Activated naive CD8-positive, alpha-beta T cell treated with anti-CD3 and anti-CD28 coated beads, Interleukin-2, amount 50 U/mL, for 24 hours (primary cell): ENCODE data around the gene PIK3C2G.

Source experiments
- ATAC-seq: fragments of 150-1000 bp; cut with Tn5 transposase; one replicate; pipeline ENCODE4 v1.10.0; 2021
- DNase-seq: peaks from one replicate; pipeline ENCODE4 v3.0.0; 2021
- H3K27ac Mint-ChIP-seq: one replicate; pipeline ENCODE4 v1.8.0; 2021; ENCODE audit warnings: mild to moderate bottlenecking, mixed read lengths
- H3K27me3 Mint-ChIP-seq: one replicate; pipeline ENCODE4 v1.8.0; 2021; ENCODE audit warnings: mixed read lengths
- H3K36me3 Mint-ChIP-seq: one replicate; pipeline ENCODE4 v1.8.0; 2021; ENCODE audit warnings: low read depth, mixed read lengths
- H3K4me1 Mint-ChIP-seq: one replicate; pipeline ENCODE4 v1.8.0; 2021; ENCODE audit warnings: mixed read lengths
- H3K4me3 Mint-ChIP-seq: one replicate; pipeline ENCODE4 v1.8.0; 2021; ENCODE audit warnings: mild to moderate bottlenecking, moderate library complexity, mixed read lengths
- H3K9me3 Mint-ChIP-seq: one replicate; pipeline ENCODE4 v1.8.0; 2021; ENCODE audit warnings: mixed read lengths

PIK3C2G gene

GRCh38 chr12:18259906-18260682, 1.2 kb upstream of the PIK3C2G start:
- Mint-ChIP-seq H3K4me1 (no peaks in the 10 kb centered on the region), H3K9me3 (no peaks in the 10 kb centered on the region), H3K27ac (no peak overlapping the region), H3K4me3 (no peak overlapping the region), H3K27me3 (no peaks in the 10 kb centered on the region), H3K36me3 (no peaks in the 10 kb centered on the region)
- ATAC-seq (no peak), DNase-seq (no peak)

GRCh38 chr12:18261906-18262305, 588 bp downstream of the PIK3C2G start:
- Mint-ChIP-seq H3K27ac (no peak overlapping the region), H3K4me3 (no peak overlapping the region), H3K4me1 (no peaks in the 10 kb centered on the region), H3K27me3 (no peaks in the 10 kb centered on the region), H3K9me3 (no peaks in the 10 kb centered on the region), H3K36me3 (no peaks in the 10 kb centered on the region)
- DNase-seq (no peak), ATAC-seq (no peak)

GRCh38 chr12:18262514-18262913, 1.2 kb downstream of the PIK3C2G start:
- H3K36me3 Mint-ChIP-seq: no peaks in the 10 kb centered on the region
- no peak for DNase-seq

GRCh38 chr12:18264581-18265075, 3.3 kb downstream of the PIK3C2G start:
- ATAC-seq (no peak), DNase-seq (no peak)
- no peak overlapping the region for H3K4me3 Mint-ChIP-seq
- H3K27ac Mint-ChIP-seq: no peak overlapping the region
- no peaks in the 10 kb centered on the region for H3K4me1 Mint-ChIP-seq
- H3K9me3 Mint-ChIP-seq: no peaks in the 10 kb centered on the region
- no peaks in the 10 kb centered on the region for H3K27me3 Mint-ChIP-seq
- H3K36me3 Mint-ChIP-seq: no peaks in the 10 kb centered on the region

More at GRCh38 chr12:18262514-18262913, 1.2 kb downstream of the PIK3C2G start:
- H3K4me1 Mint-ChIP-seq: no peaks in the 10 kb centered on the region
- ATAC-seq: no peak
- no peak overlapping the region for H3K27ac Mint-ChIP-seq
- no peaks in the 10 kb centered on the region for H3K27me3 Mint-ChIP-seq
- H3K9me3 Mint-ChIP-seq: no peaks in the 10 kb centered on the region
- no peak overlapping the region for H3K4me3 Mint-ChIP-seq

- no peaks in the 10 kb centered on the region for H3K27me3 Mint-ChIP-seq
- no peak overlapping the region for H3K27ac Mint-ChIP-seq
- ATAC-seq (no peak), DNase-seq (no peak)
- no peaks in the 10 kb centered on the region for H3K36me3 Mint-ChIP-seq
- H3K9me3 Mint-ChIP-seq: no peaks in the 10 kb centered on the region
- H3K4me1 Mint-ChIP-seq: no peaks in the 10 kb centered on the region
- no peak overlapping the region for H3K4me3 Mint-ChIP-seq
Measured at GRCh38 chr12:18267427-18268099, 6.2 kb downstream of the PIK3C2G start.

GRCh38 chr12:18270958-18271460, 9.7 kb downstream of the PIK3C2G start:
- Mint-ChIP-seq H3K27me3 (no peaks in the 10 kb centered on the region), H3K4me3 (no peak overlapping the region), H3K4me1 (no peaks in the 10 kb centered on the region), H3K27ac (no peak overlapping the region), H3K36me3 (no peaks in the 10 kb centered on the region), H3K9me3 (peaks cover 11% of the 10 kb centered on the region)
- no peak for DNase-seq
- no peak for ATAC-seq

- no peak overlapping the region for H3K4me3 Mint-ChIP-seq
- H3K9me3 Mint-ChIP-seq: peaks cover 12% of the 10 kb centered on the region
- ATAC-seq: no peak
- DNase-seq: no peak
- no peaks in the 10 kb centered on the region for H3K4me1 Mint-ChIP-seq
- H3K27me3 Mint-ChIP-seq: no peaks in the 10 kb centered on the region
- no peak overlapping the region for H3K27ac Mint-ChIP-seq
- no peaks in the 10 kb centered on the region for H3K36me3 Mint-ChIP-seq
Measured at GRCh38 chr12:18275981-18276380, 14.7 kb downstream of the PIK3C2G start.

GRCh38 chr12:18277196-18277595, 15.9 kb downstream of the PIK3C2G start:
- no peaks in the 10 kb centered on the region for H3K27me3 Mint-ChIP-seq
- H3K4me1 Mint-ChIP-seq: no peaks in the 10 kb centered on the region
- DNase-seq (no peak), ATAC-seq (no peak)
- H3K4me3 Mint-ChIP-seq: no peak overlapping the region
- no peaks in the 10 kb centered on the region for H3K36me3 Mint-ChIP-seq
- no peak overlapping the region for H3K27ac Mint-ChIP-seq
- peaks cover 16% of the 10 kb centered on the region for H3K9me3 Mint-ChIP-seq

GRCh38 chr12:18280728-18281127, 19.4 kb downstream of the PIK3C2G start:
- DNase-seq (no peak), ATAC-seq (no peak)
- Mint-ChIP-seq H3K27ac (no peak overlapping the region), H3K9me3 (peaks cover 26% of the 10 kb centered on the region), H3K4me3 (no peak overlapping the region), H3K36me3 (no peaks in the 10 kb centered on the region), H3K4me1 (no peaks in the 10 kb centered on the region), H3K27me3 (no peaks in the 10 kb centered on the region)

GRCh38 chr12:18281941-18282340, 20.6 kb downstream of the PIK3C2G start:
- ATAC-seq (no peak), DNase-seq (no peak)
- no peaks in the 10 kb centered on the region for H3K27me3 Mint-ChIP-seq
- peaks cover 22% of the 10 kb centered on the region for H3K9me3 Mint-ChIP-seq
- H3K4me3 Mint-ChIP-seq: no peak overlapping the region
- no peaks in the 10 kb centered on the region for H3K36me3 Mint-ChIP-seq
- no peak overlapping the region for H3K27ac Mint-ChIP-seq
- no peaks in the 10 kb centered on the region for H3K4me1 Mint-ChIP-seq

GRCh38 chr12:18283831-18284230, 22.5 kb downstream of the PIK3C2G start:
- H3K4me1 Mint-ChIP-seq: no peaks in the 10 kb centered on the region
- ATAC-seq: no peak
- no peaks in the 10 kb centered on the region for H3K27me3 Mint-ChIP-seq
- no peak for DNase-seq
- no peak overlapping the region for H3K4me3 Mint-ChIP-seq
- H3K9me3 Mint-ChIP-seq: peaks cover 25% of the 10 kb centered on the region
- H3K27ac Mint-ChIP-seq: no peak overlapping the region
- H3K36me3 Mint-ChIP-seq: no peaks in the 10 kb centered on the region

GRCh38 chr12:18284386-18284785, 23.1 kb downstream of the PIK3C2G start:
- DNase-seq: no peak

GRCh38 chr12:18285161-18285560, 23.8 kb downstream of the PIK3C2G start:
- no peaks in the 10 kb centered on the region for H3K4me1 Mint-ChIP-seq
- H3K36me3 Mint-ChIP-seq: no peaks in the 10 kb centered on the region
- DNase-seq (no peak), ATAC-seq (no peak)
- H3K27ac Mint-ChIP-seq: no peak overlapping the region
- H3K4me3 Mint-ChIP-seq: no peak overlapping the region
- no peaks in the 10 kb centered on the region for H3K27me3 Mint-ChIP-seq
- H3K9me3 Mint-ChIP-seq: peaks cover 25% of the 10 kb centered on the region

More at GRCh38 chr12:18284386-18284785, 23.1 kb downstream of the PIK3C2G start:
- Mint-ChIP-seq H3K27ac (no peak overlapping the region), H3K9me3 (peaks cover 25% of the 10 kb centered on the region), H3K27me3 (no peaks in the 10 kb centered on the region), H3K4me1 (no peaks in the 10 kb centered on the region), H3K4me3 (no peak overlapping the region), H3K36me3 (no peaks in the 10 kb centered on the region)
- no peak for ATAC-seq

GRCh38 chr12:18290386-18290785, 29.1 kb downstream of the PIK3C2G start:
- no peaks in the 10 kb centered on the region for H3K4me1 Mint-ChIP-seq

GRCh38 chr12:18294889-18295288, 33.6 kb downstream of the PIK3C2G start:
- Mint-ChIP-seq H3K27me3 (no peaks in the 10 kb centered on the region), H3K4me3 (no peak overlapping the region), H3K27ac (no peak overlapping the region), H3K36me3 (no peaks in the 10 kb centered on the region), H3K4me1 (no peaks in the 10 kb centered on the region), H3K9me3 (peaks cover 19% of the 10 kb centered on the region)
- DNase-seq (no peak), ATAC-seq (no peak)

More at GRCh38 chr12:18290386-18290785, 29.1 kb downstream of the PIK3C2G start:
- ATAC-seq (no peak), DNase-seq (no peak)
- no peak overlapping the region for H3K4me3 Mint-ChIP-seq
- H3K9me3 Mint-ChIP-seq: peaks cover 8% of the 10 kb centered on the region
- no peaks in the 10 kb centered on the region for H3K36me3 Mint-ChIP-seq
- no peaks in the 10 kb centered on the region for H3K27me3 Mint-ChIP-seq
- H3K27ac Mint-ChIP-seq: no peak overlapping the region
